Stomach (tissue), 9 donors: ENCODE results near the gene TSPAN16. TPM values are rescaled to one million over a fixed set of nuclear protein-coding genes. Genes with fewer than 3 reads are reported as not detected.

Source experiments
- DNase-seq, 2 donors: peaks; one replicate each; pipeline versions ENCODE4 v3.0.0 to v3.0.0-alpha.2; 2013 to 2019
- H3K27ac ChIP-seq, 5 donors: fragments of 200-600 bp in 4 of 5; sonication (generic) in 4 of 5; one replicate each; pipeline ENCODE4 v1.5.1; 2013 to 2019; ENCODE audit warnings: mild to moderate bottlenecking in 1 of 5, moderate library complexity in 1 of 5
- H3K27me3 ChIP-seq, 3 donors: fragments of 200-600 bp; sonication (generic); one replicate each; pipeline ENCODE4 v1.5.1; 2017 to 2019; ENCODE audit warnings: mixed run types in 1 of 3
- H3K36me3 ChIP-seq, 4 donors: fragments of 200-600 bp; sonication (generic); 1 replicate in 3 of 4; 2 replicates in 1 of 4; pipeline ENCODE4 v1.5.1; 2016 to 2019
- H3K4me1 ChIP-seq, 4 donors: fragments of 200-600 bp; sonication (generic); one replicate each; pipeline ENCODE4 v1.5.1; 2016 to 2019
- H3K4me3 ChIP-seq, 4 donors: fragments of 200-600 bp; sonication (generic) in 3 of 4; one replicate each; pipeline ENCODE4 v1.5.1; 2016 to 2019; ENCODE audit warnings: mild to moderate bottlenecking in 1 of 4
- H3K9me3 ChIP-seq, 4 donors: fragments of 200-600 bp; sonication (generic); one replicate each; pipeline ENCODE4 v1.5.1; 2016 to 2019
- EP300 ChIP-seq: sonication (generic); formaldehyde crosslinking; IDR thresholded peaks from one replicate; pipeline ENCODE4 v1.6.1; 2017; ENCODE audit warnings: antibody characterized with exemption
- POLR2A ChIP-seq, 4 donors: fragments of 450-650 bp; IDR thresholded peaks; one replicate each; pipeline ENCODE4 v1.6.1; 2016; ENCODE audit warnings: antibody characterized with exemption in 4 of 4, control low read depth in 2 of 4, mild to moderate bottlenecking in 1 of 4, moderate library complexity in 1 of 4
- POLR2AphosphoS5 ChIP-seq, 3 donors: sonication (generic); formaldehyde crosslinking; IDR thresholded peaks; one replicate each; pipeline ENCODE4 v1.6.1; 2016; ENCODE audit warnings: antibody characterized with exemption in 3 of 3
- WGBS, 5 donors: extraction: QIAGEN DNeasy Blood & Tissue Kit in 3 of 5; methylation state at CpG; one replicate each; pipeline versions ENCODE4 v1.1.5 to v1.1.7; 2013 to 2018; 5-methylcytosine and 5-hydroxymethylcytosine counted together
- intact Hi-C: fragments of 100-400 bp; cut with DNase I; formaldehyde crosslinking; loops from one replicate; pipeline ENCODE4 v1.15.1; 2023; ENCODE audit warnings: low total_unique reads
- polyA plus RNA-seq, 3 donors: library from polyadenylated mRNA; stranded (reverse); fragments of 200-250 nt; gene quantifications; one replicate each; pipeline ENCODE4 v1.2.3, GENCODE V29; 2013
- total RNA-seq, 5 donors: library from RNA; depleted of rRNA; stranded (reverse); fragments of >200 nt; gene quantifications; one replicate each; pipeline versions ENCODE4 v1.1.0 to v1.2.3, GENCODE V29; 2014 to 2016
- TF ChIP-seq, protein P1 (sequence below), 7 experiments: fragments of 450-650 bp in 4 of 7; fragments of 200-600 bp in 3 of 7; sonication (generic) in 3 of 7; IDR thresholded peaks; one replicate each; pipeline ENCODE4 v1.5.1; 2016 to 2019; ENCODE audit warnings: antibody characterized with exemption in 7 of 7, control low read depth in 2 of 7, mild to moderate bottlenecking in 1 of 7
- donor health status: healthy with polysubstance abuse.
- donor health status: Bipolar disorder and iron deficiency.
- donor health status: healthy.

The TSPAN16 gene
- total and polyA plus RNA-seq, 8 donors: not detected

DNA sequence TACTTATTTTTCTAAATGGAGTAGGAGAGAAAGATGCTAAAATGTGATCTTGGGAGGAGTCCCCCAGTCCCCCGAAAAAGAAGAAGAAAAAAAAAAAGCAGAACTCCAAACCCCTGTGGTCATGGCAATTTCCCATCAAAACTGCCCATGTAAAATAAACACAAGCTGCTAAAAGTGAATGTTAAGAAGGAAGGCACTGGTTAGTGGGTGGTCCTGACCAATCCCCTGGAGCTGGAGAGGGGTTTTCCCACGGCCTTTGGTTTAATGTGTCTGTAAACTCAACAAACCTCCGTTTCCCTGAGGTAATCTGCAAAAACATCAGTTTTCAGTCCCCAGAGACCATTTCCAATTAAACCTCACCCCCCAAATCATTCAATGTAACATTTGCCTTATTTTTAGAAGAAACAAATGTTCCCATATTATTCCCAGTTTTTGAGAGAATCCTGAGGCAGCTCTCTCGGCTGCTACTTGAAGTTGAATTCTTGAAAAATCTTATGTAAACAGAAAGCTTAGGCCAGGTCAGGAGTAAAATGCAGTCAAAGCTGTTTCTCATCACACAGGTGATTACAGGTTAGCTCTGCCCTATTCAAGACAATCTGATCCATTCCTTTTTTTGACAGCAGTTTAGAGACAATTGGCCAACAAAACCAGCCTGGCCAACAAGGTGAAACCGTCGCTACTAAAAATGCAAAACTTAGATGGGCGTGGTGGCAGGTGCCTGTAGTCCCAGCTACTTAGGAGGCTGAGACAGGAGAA lies 26.5 kb downstream of the TSPAN16 start:
- Histone ChIP-seq H3K27me3 (no peaks in the 10 kb centered on the region), H3K36me3 (peaks cover 13 to 28% (median 26%) of the 10 kb centered on the region in 4 donors), H3K4me3 (no peak overlapping the region), H3K27ac (peak overlapping the region in 3 of 5 donors; percentile 85 to 90 (median 88)), H3K9me3 (no peaks in the 10 kb centered on the region), H3K4me1 (peaks cover 28 to 78% (median 38%) of the 10 kb centered on the region in 4 donors)
- intact Hi-C loops: no loop called here
- WGBS, 5 donors: 28 to 43% (median 34%) methylated on average over 7 of the region's 7 CpGs
- TF ChIP-seq POLR2A (IDR thresholded peaks at IDR 0.05) (no peak), EP300 (no peak), POLR2AphosphoS5 (IDR thresholded peaks at IDR 0.05) (no peak)
- TF ChIP-seq, protein P1, sequence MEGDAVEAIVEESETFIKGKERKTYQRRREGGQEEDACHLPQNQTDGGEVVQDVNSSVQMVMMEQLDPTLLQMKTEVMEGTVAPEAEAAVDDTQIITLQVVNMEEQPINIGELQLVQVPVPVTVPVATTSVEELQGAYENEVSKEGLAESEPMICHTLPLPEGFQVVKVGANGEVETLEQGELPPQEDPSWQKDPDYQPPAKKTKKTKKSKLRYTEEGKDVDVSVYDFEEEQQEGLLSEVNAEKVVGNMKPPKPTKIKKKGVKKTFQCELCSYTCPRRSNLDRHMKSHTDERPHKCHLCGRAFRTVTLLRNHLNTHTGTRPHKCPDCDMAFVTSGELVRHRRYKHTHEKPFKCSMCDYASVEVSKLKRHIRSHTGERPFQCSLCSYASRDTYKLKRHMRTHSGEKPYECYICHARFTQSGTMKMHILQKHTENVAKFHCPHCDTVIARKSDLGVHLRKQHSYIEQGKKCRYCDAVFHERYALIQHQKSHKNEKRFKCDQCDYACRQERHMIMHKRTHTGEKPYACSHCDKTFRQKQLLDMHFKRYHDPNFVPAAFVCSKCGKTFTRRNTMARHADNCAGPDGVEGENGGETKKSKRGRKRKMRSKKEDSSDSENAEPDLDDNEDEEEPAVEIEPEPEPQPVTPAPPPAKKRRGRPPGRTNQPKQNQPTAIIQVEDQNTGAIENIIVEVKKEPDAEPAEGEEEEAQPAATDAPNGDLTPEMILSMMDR (IDR thresholded peaks at IDR 0.05): no peak
- peak in 1 of 2 donors; percentile 50 for DNase-seq

DNA sequence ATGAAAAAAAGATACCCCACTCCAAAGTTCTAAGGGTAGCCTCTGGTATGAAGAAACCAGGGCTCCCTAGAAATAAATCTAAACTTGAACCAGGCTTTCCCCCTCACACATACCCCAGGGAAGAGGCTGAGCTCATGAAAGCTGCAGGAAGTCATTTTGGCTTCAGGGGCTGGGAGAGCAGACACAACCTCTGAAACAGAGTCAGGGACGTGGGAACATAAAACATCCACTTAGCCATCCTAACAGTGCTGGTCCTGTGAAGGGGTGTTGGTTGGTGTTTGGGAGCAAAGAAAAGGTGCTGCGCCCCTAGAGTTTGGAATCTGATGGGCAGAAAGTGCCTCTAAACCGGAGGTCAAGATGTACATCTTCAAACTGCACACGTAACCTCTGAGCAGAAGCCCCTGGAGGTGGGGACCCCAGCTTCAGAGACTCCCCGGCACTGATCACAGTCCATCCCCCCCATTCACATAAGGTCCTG lies 27.7 kb downstream of the TSPAN16 start:
- WGBS, 5 donors: 46 to 72% (median 61%) methylated on average over 5 of the region's 5 CpGs
- Histone ChIP-seq H3K9me3 (no peaks in the 10 kb centered on the region), H3K36me3 (peaks cover 17 to 40% (median 38%) of the 10 kb centered on the region in 4 donors), H3K4me3 (no peak overlapping the region), H3K27ac (peak overlapping the region; percentile 73 to 90 (median 85)), H3K4me1 (peaks cover 22 to 66% (median 38%) of the 10 kb centered on the region in 4 donors), H3K27me3 (no peaks in the 10 kb centered on the region)
- DNase-seq: no peak
- no peak for TF ChIP-seq POLR2AphosphoS5 (IDR thresholded peaks at IDR 0.05)
- TF ChIP-seq EP300: no peak
- TF ChIP-seq, protein P1 (IDR thresholded peaks at IDR 0.05): no peak
- intact Hi-C loops: no loop called here

DNA sequence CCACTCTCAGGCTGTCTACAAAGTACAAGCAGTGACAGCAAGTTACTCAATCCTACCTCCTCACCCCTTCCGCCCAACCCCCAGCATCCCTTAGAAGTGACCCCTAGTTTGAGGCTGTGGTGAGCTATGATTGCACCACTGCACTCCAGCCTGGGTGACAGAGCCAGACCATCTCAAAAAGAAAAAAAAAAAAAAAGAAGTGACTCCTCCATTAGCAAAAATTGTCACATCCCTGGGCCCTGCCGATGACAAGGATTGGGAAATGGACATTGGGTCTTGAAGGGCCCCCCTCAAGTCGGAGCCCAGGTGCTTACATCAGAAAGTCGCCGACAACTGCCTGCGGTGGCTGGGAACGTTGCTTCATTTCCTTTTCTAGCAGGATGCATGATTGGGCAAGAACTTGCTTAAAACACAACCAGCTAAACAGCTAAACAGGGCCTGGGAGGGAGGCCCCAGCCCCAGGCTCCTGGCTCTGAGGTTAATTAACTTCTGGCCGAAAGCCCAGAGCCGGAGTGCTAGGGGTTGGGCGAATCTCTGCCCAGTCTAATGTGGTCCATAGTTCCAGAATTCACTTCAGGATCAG lies 28.2 kb downstream of the TSPAN16 start:
- Histone ChIP-seq H3K27me3 (no peaks in the 10 kb centered on the region), H3K27ac (peak overlapping the region; percentile 73 to 90 (median 85)), H3K4me1 (peaks cover 22 to 61% (median 36%) of the 10 kb centered on the region in 4 donors), H3K4me3 (peak overlapping the region in 1 of 4 donors; percentile 11), H3K36me3 (peaks cover 19 to 45% (median 43%) of the 10 kb centered on the region in 4 donors), H3K9me3 (no peaks in the 10 kb centered on the region)
- intact Hi-C loops: no loop called here
- DNase-seq: peak; percentile 85 to 88
- 5 to 13% (median 10%) methylated on average over 10 of the region's 10 CpGs for WGBS, 5 donors
- TF ChIP-seq EP300 (no peak), POLR2AphosphoS5 (IDR thresholded peaks at IDR 0.05) (peak; percentile 44 to 78 (median 67))
- TF ChIP-seq, protein P1 (IDR thresholded peaks at IDR 0.05): peak in 1 of 7 experiments; percentile 13

DNA sequence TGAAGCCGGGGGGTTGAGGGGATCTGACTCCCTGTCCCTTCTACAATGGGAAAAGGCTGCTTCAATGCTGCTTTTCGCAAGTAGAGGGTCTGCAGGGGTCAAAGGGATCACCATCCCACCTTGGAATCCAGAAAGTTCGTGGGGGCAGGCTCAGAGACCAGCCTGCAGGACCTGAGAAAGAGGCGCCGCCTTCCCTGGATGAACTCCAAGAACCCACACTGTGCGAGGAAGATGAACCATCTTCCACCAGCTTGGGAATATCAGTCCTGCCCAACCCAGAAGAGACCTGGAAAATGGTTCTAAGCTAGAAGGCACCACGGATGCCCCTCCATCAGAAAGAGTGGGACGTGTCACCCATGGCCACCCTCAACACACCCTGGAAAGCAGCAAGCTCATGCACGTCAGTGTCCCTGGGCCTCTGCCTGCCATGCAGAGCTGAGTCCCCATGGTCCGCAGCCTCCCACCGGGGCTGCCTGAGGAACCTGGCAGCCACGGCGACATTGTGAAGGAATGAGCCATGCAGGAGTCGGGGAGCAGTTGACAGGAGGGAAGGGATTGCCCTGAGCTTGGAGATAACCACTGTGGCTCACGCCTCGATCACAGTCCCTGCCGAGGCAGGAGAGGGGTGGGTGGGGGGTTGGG lies 28.9 kb downstream of the TSPAN16 start:
- no peak overlapping the region for H3K4me3 ChIP-seq
- peaks cover 23 to 52% (median 50%) of the 10 kb centered on the region in 4 donors for H3K36me3 ChIP-seq
- H3K27me3 ChIP-seq: no peaks in the 10 kb centered on the region
- WGBS, 5 donors: 57 to 64% (median 63%) methylated on average over 14 to 17 of the region's 17 CpGs
- TF ChIP-seq POLR2AphosphoS5 (IDR thresholded peaks at IDR 0.05) (no peak), EP300 (no peak), POLR2A (IDR thresholded peaks at IDR 0.05) (no peak)
- TF ChIP-seq, protein P1 (IDR thresholded peaks at IDR 0.05): no peak
- intact Hi-C loops: no loop called here
- peak in 1 of 2 donors; percentile 18 for DNase-seq
- peak overlapping the region; percentile 22 to 90 (median 85) for H3K27ac ChIP-seq
- peaks cover 22 to 54% (median 31%) of the 10 kb centered on the region in 4 donors for H3K4me1 ChIP-seq
- no peaks in the 10 kb centered on the region for H3K9me3 ChIP-seq
